Vagina (tissue), 2 donors: Measurements from ENCODE around the gene MYH14. TPM values are rescaled to one million over a fixed set of nuclear protein-coding genes. Genes with fewer than 3 reads are reported as not detected.

Experiments
- DNase-seq, 2 donors: peaks; one replicate each; pipeline ENCODE4 v3.0.0-alpha.2; 2017; ENCODE audit errors: extremely low spot score in 2 of 2
- H3K27ac ChIP-seq: fragments of 200-600 bp; sonication (generic); one replicate; pipeline ENCODE4 v1.5.1; 2019
- H3K27me3 ChIP-seq: fragments of 200-600 bp; sonication (generic); one replicate; pipeline ENCODE4 v1.5.1; 2019
- H3K36me3 ChIP-seq, 2 donors: fragments of 200-600 bp; sonication (generic); one replicate each; pipeline ENCODE4 v1.5.1; 2017 to 2019
- H3K4me1 ChIP-seq: fragments of 200-600 bp; sonication (generic); one replicate; pipeline ENCODE4 v1.5.1; 2019
- H3K4me3 ChIP-seq, 2 donors: fragments of 200-600 bp; sonication (generic); 1 replicate in 1 of 2; 2 replicates in 1 of 2; pipeline ENCODE4 v1.5.1; 2016 to 2019
- H3K9me3 ChIP-seq: fragments of 200-600 bp; sonication (generic); one replicate; pipeline ENCODE4 v1.5.1; 2019
- CTCF ChIP-seq, 3 experiments: fragments of 450-650 bp in 2 of 3; fragments of 200-600 bp in 1 of 3; sonication (generic) in 1 of 3; IDR thresholded peaks; one replicate each; pipeline ENCODE4 v1.5.1; 2017 to 2019; ENCODE audit warnings: antibody characterized with exemption in 3 of 3, mild to moderate bottlenecking in 2 of 3, moderate library complexity in 2 of 3
- POLR2A ChIP-seq, 2 donors: fragments of 450-650 bp; IDR thresholded peaks; one replicate each; pipeline ENCODE4 v1.6.1; 2017; ENCODE audit warnings: antibody characterized with exemption in 2 of 2, mild to moderate bottlenecking in 2 of 2, moderate library complexity in 2 of 2
- POLR2AphosphoS5 ChIP-seq, 2 donors: sonication (generic); formaldehyde crosslinking; IDR thresholded peaks; one replicate each; pipeline ENCODE4 v1.9.0; 2017; ENCODE audit warnings: antibody characterized with exemption in 2 of 2, mild to moderate bottlenecking in 2 of 2, low read depth in 1 of 2; ENCODE audit not compliant: insufficient read depth in 1 of 2
- intact Hi-C: fragments of 100-400 bp; cut with DNase I; formaldehyde crosslinking; loops from one replicate; pipeline ENCODE4 v1.15.1; 2023
- total RNA-seq: library from RNA; depleted of rRNA; stranded (reverse); fragments of >200 nt; gene quantifications from one replicate; pipeline ENCODE4 v1.2.3, GENCODE V29; 2016

Gene MYH14
- total RNA-seq, 1 donor from 2014 or later: 51.6 TPM

GRCh38 chr19:50248826-50249225, 45.4 kb downstream of the MYH14 start:
- peaks cover 0 to 6% of the 10 kb centered on the region in 2 donors for H3K36me3 ChIP-seq
- H3K9me3 ChIP-seq: no peaks in the 10 kb centered on the region
- no peaks in the 10 kb centered on the region for H3K4me1 ChIP-seq
- intact Hi-C loops: no loop called here
- no peak overlapping the region for H3K4me3 ChIP-seq
- H3K27me3 ChIP-seq: no peaks in the 10 kb centered on the region
- H3K27ac ChIP-seq: no peak overlapping the region
- TF ChIP-seq CTCF (IDR thresholded peaks at IDR 0.05) (no peak), POLR2A (IDR thresholded peaks at IDR 0.05) (no peak), POLR2AphosphoS5 (IDR thresholded peaks at IDR 0.05; ENCODE audit: insufficient read depth in 1 of 2, low read depth in 1 of 2) (no peak)
- DNase-seq: no peak

GRCh38 chr19:50249636-50250035, 46.2 kb downstream of the MYH14 start:
- TF ChIP-seq CTCF (IDR thresholded peaks at IDR 0.05) (no peak), POLR2AphosphoS5 (IDR thresholded peaks at IDR 0.05; ENCODE audit: insufficient read depth in 1 of 2, low read depth in 1 of 2) (no peak), POLR2A (IDR thresholded peaks at IDR 0.05) (no peak)
- Histone ChIP-seq H3K4me3 (no peak overlapping the region), H3K27me3 (no peaks in the 10 kb centered on the region), H3K36me3 (peaks cover 0 to 6% of the 10 kb centered on the region in 2 donors), H3K27ac (no peak overlapping the region), H3K9me3 (no peaks in the 10 kb centered on the region), H3K4me1 (no peaks in the 10 kb centered on the region)
- DNase-seq: no peak
- intact Hi-C loops: no loop called here

- Histone ChIP-seq H3K27ac (no peak overlapping the region), H3K4me1 (no peaks in the 10 kb centered on the region), H3K36me3 (peaks cover 0 to 6% of the 10 kb centered on the region in 2 donors), H3K27me3 (no peaks in the 10 kb centered on the region), H3K4me3 (no peak overlapping the region), H3K9me3 (no peaks in the 10 kb centered on the region)
- TF ChIP-seq POLR2A (IDR thresholded peaks at IDR 0.05): no peak
- TF ChIP-seq CTCF (IDR thresholded peaks at IDR 0.05): no peak
- no peak for TF ChIP-seq POLR2AphosphoS5 (IDR thresholded peaks at IDR 0.05; ENCODE audit: insufficient read depth in 1 of 2, low read depth in 1 of 2)
- intact Hi-C loops: no loop called here
- no peak for DNase-seq
Observed at GRCh38 chr19:50250450-50251136, 47.2 kb downstream of the MYH14 start.

GRCh38 chr19:50252111-50252886, 48.9 kb downstream of the MYH14 start:
- intact Hi-C loops: no loop called here
- Histone ChIP-seq H3K27me3 (no peaks in the 10 kb centered on the region), H3K4me3 (no peak overlapping the region), H3K27ac (no peak overlapping the region), H3K36me3 (peaks cover 0 to 6% of the 10 kb centered on the region in 2 donors), H3K4me1 (no peaks in the 10 kb centered on the region), H3K9me3 (no peaks in the 10 kb centered on the region)
- no peak for DNase-seq
- no peak for TF ChIP-seq CTCF (IDR thresholded peaks at IDR 0.05)
- TF ChIP-seq POLR2A (IDR thresholded peaks at IDR 0.05): no peak
- TF ChIP-seq POLR2AphosphoS5 (IDR thresholded peaks at IDR 0.05; ENCODE audit: insufficient read depth in 1 of 2, low read depth in 1 of 2): no peak

- peaks cover 0 to 6% of the 10 kb centered on the region in 2 donors for H3K36me3 ChIP-seq
- H3K4me3 ChIP-seq: no peak overlapping the region
- intact Hi-C loops: no loop called here
- no peaks in the 10 kb centered on the region for H3K9me3 ChIP-seq
- H3K27ac ChIP-seq: no peak overlapping the region
- H3K27me3 ChIP-seq: no peaks in the 10 kb centered on the region
- no peaks in the 10 kb centered on the region for H3K4me1 ChIP-seq
- no peak for DNase-seq
- TF ChIP-seq POLR2AphosphoS5 (IDR thresholded peaks at IDR 0.05; ENCODE audit: insufficient read depth in 1 of 2, low read depth in 1 of 2) (no peak), POLR2A (IDR thresholded peaks at IDR 0.05) (no peak), CTCF (IDR thresholded peaks at IDR 0.05) (no peak)
Observed at GRCh38 chr19:50252887-50253268, 49.5 kb downstream of the MYH14 start.
